Stimulated activated CD4-positive, alpha-beta T cell treated with anti-CD3 and anti-CD28 coated beads, Interleukin-2, amount 100 ng/mL, for 24 hours (primary cell): ENCODE results near the gene SYT12.
"Not testable (repeated sequence)": the region's sequence is repeated elsewhere in the genome, so short reads cannot be mapped to it uniquely, and the experiment has no call there.

Source experiments
- DNase-seq, 2 donors: peaks; one replicate each; pipeline ENCODE4 v3.0.0-alpha.2; 2020

The SYT12 gene, protein sequence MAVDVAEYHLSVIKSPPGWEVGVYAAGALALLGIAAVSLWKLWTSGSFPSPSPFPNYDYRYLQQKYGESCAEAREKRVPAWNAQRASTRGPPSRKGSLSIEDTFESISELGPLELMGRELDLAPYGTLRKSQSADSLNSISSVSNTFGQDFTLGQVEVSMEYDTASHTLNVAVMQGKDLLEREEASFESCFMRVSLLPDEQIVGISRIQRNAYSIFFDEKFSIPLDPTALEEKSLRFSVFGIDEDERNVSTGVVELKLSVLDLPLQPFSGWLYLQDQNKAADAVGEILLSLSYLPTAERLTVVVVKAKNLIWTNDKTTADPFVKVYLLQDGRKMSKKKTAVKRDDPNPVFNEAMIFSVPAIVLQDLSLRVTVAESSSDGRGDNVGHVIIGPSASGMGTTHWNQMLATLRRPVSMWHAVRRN

DNA sequence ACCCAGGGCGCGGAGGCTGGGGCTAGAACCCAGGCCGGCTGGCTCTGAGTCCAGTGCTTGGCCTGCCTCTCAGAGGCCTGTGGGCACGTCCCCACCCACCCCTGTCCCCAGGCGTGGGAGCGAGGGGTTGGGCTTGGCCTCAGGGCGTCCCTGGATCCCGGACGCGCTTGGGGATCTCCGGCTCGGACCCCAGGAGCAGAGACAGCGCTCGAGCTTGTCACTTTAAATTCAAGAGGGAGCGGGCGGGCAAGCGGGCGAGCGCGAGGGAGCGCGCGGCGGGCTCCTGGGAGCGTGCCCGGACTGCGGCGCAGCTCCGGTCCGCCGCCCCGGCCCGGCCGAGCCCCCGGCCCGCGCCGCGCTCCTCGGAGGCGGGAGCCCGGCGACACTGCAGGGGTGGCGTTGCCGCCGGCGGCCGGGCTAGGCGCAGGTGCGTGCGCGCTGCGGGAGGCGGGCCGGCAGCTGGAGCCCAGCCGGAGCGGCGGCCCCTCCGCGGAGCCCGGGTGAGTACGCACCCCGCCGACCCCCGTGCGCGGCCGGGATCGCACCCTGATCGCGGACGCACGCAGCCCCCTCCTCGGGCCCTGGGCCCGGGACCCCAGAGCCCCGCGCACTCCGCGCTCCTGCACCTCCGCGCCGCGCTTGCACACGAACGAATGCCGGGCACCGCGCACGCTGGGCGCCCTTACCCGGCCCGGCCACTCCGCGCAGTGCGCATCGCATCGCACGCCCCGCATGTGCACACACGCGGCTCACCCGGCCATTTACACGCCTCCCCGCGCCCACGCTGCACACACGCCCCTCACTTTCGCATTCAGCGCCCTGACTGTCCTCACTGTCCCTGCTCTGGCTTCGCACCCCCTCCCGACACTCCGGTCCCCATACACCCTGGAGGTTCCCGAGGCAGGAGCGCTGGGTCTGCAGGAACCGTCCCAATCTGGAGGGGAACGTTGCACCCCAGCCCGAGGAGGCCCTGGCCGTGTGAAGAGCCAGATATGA lies at the start of gene SYT12:
SYT12 (plus strand) TSS at position 174 of the 996 bp plus-strand sequence. CDS start 7,011 bp downstream, outside the sequence.
- peak in 1 of 2 donors; percentile 26 for DNase-seq

DNA sequence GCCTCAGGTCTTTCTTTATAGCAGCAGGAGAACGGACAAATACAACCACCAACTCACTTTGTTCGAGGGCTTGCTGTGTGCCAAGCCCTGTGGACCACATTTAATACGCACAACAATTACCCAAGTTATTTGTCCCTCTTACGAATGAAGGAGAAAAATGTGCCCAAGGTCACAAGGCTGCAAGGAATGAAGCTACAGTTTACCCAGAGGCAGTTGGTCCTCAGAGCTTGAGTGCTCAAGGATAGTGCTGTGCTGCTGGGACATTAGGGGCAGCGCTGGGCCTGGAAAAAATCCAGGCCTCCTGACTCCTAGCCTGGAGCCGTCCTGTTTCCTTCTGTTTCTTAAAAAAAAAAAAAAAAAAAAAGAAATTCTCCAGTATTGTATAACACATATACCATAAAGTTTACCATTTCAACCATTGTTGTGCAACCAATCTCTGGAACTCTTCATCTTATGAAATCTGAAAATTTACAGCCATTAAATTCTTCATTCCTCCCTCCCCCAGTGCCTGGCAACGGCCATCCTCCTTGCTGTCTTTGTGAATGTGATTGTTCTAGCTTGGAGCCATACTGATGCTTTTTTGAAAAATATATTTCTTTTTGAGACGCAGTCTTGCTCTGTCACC lies 48.9 kb upstream of the SYT12 start:
- no peak for DNase-seq

DNA sequence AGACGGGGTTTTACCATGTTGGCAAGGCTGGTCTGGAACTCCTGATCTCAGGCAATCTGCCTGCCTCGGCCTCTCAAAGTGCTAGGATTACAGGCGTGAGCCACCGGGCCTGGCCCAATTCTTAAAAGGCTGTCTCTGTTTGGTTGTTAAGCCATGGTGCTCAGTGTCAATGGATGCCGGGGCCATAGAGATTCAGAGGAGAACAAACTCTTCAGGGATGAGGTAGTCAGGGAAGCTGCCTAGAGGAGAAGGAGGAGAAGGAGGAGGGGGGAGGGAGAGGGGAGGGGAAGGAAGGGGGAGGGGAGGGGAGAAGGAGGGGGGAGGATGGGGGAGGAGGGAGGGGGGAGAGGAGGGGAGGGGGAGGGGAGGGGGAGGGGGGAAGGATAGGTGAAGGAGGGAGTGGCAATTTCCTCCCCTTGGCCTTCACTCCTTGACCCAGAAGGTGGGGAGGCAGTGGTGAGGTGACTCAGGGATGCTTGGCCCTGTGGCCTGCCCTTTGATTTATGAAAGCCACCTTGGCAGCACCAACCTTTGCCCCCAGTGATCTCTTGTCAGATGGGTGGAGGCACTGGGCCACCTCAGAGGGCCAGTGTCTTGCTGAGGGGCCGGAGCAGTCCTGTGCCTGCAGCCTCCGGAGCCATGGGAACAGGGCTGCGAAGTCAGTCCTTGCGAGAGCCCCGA lies 48.1 kb upstream of the SYT12 start, which contains the start of gene C11orf86:
C11orf86 (plus strand) TSS at position 581 of the 681 bp plus-strand sequence; CDS start at position 640, 59 bp downstream.
- no peak for DNase-seq

DNA sequence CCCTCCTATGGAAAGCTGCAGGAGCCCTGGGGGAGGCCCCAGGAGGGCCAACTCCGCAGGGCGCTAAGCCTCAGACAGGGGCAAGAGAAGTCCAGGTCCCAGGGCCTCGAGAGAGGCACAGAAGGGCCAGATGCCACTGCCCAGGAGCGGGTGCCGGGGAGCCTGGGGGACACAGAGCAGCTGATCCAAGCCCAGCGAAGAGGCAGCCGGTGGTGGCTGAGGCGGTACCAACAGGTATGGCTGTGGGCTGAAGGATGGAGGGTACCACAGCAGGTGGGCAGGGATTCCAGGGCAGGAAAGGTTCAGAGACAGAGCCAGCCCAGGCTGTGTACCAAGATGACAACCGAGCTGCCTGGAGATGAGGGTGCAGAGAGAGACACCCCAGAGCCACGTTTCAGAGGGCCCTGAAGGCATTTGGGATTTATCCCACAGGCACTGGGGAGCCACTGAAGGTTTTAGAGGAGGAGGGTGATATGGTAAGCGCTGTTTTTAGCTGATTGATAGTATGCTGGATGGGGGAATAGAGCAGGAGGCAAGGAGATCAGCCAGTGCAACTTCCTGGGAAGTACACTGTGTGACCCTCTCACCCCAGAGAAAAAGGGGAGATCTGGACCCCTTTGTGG lies 47.4 kb upstream of the SYT12 start:
- no peak for DNase-seq

DNA sequence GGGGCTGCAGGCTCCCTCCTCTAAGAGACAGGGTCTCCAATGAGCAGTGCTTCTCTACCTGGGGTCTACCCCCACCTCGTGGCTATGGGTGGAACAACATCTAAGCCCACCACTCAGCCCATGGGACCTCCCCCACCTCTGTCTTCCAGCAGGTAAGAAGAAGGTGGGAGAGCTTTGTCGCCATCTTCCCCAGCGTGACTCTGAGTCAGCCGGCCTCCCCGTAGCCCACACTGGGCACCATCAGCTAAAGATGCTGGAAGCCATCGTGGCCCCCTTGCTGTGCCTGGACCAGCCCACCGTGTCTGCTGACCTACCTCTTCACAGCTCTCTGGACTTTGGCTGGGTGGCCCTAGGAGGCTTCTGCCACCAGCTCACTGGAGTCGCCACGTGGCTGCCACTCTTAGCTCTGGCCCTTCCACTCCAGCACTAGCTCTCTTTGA lies 46.9 kb upstream of the SYT12 start:
- DNase-seq = peak; percentile 30 to 47

DNA sequence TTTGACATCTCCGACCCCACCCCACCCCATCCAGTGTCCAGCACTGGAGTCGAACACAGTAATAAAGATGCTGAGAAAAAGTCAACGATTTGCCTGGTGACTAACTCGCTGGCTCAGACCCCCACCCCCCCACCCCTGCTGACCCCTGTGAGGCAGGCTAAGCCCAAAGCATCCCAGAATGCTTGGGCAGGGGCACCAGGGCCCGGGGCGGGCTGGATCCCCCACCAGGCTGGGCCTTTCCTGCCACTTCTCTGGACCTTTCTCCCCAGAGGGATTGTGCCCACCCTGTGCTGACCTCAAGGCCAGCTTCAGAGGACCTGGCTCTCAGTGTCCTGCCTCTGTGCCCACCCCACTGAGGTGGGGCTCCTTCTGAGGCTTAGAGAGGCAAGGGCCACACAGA lies 46.0 kb upstream of the SYT12 start:
- DNase-seq = no peak

DNA sequence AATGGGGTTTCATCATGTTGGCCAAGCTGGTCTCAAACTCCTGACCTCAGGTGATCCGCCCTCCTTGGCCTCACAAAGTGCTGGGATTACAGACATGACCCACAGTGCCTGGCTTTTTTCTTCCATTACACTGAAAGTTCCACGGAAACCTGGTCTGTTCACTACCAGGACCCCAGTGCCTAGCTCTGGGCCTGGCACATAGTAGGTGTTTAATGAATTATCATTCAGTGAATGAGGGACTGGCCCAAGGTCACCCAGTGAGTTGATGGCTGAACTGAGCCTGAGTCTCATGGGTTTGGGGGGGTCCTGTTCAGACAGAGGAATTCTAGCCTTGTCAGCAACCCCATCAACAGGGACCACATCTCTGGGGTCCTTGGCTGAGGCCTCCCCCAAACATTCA lies 44.7 kb upstream of the SYT12 start:
- DNase-seq = no peak

DNA sequence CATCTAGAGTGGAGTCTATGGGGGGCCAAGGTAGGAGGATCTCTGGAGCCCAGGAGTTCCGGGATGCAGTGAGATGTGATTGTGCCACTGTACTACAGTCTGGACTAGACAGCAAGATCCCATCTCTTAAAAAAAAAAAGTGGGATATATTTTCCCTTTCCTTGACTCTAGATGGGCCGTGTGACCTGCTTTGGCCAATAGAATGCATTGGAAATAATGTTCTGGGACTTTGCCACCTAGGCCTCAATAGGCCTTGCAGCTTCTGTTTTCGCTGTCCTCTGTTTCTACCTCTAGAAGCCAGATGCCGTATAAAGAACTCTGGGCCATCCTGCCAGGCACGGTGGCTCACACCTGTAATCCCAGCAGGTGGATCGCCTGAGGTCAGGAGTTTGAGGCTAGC lies 44.2 kb upstream of the SYT12 start:
- no peak for DNase-seq

DNA sequence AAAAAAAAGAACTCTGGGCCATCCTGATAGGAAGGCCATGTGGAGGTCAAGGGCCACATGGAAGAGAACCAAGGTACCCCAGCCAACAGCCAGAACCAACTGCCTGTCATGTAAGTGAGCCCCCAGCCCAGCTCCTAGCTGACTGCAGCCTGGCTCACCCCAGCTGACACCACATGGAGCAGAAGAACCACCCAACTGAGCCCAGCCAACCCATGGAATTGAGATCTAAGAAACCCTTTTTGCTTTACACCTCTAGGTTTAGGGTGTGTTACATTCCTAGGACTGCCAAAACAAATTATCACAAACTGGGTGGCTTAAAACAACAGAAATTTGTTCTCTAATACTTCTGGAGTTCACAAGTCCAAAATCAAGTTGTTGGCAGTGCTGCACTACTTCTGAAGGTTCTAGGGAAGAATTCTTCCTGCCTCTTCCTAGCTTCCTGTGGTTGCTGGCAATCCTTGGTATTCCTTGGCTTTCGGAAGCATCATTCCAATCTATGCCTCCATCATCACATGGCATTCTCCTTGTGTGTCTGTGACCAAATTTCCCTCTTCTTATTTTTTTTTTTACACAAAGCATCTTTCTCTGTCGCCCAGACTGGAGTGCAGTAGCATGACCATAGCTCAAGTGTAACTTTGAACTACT lies 43.5 kb upstream of the SYT12 start:
- no peak for DNase-seq

DNA sequence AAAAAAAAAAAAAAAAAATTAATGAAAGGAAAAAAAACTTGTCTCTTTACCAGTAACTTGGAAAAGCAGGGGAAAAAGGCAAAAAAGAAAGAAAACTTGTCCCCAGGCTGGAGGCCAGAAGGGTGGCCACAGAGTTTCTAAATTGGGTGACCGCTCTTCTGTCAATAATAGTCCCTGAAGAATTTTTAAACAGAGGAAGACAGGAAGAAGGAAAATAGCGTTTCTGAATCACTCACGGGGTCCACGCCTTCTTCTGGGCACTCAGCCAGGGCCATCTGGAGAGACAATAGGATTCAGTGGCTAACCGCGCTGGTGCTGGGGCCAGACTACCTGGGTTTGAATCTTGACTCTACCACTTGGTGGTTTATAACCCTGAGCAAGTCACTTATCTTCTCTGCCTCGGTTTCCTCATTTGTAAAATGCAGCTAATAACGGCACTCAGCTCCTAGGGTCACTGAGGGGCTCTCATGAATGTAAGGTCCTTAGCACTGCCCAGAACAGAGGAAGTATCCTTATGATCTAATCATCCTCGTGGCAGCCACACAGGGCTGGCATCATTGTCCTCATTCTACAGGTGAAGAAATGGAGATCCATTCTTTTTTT lies 40.9 kb upstream of the SYT12 start:
- peak in 1 of 2 donors; percentile 49 for DNase-seq

DNA sequence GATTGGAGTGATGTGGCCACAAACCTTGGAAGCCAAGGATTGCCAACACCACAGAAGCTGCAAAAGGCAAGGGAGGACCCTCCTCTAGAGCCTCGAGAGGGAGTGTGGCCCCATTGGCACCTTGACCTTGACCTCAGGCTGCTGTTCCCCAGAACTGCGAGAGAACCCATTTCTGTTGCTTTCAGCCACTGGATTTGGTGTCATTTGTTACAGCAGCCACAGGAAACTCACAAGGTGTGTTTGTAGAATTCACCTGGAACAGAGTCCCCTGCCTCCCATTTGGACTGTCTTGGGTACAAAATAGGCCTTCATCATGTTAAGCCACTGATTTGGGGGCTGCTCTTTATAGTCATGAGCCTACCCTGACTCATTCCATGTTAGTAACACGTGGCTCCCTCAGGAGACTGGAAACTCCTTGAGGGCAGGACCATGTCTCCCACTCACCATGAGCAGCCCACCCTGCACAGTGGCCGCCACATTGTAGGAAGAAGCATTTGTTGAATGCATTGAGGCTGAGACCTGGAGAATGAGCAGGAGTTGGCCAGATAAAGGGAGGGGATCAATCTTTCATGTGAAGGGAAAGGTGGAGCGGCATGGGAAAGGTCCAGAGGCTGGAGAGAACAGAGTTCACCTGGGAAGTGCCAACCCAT lies 39.5 kb upstream of the SYT12 start:
- DNase-seq = no peak

DNA sequence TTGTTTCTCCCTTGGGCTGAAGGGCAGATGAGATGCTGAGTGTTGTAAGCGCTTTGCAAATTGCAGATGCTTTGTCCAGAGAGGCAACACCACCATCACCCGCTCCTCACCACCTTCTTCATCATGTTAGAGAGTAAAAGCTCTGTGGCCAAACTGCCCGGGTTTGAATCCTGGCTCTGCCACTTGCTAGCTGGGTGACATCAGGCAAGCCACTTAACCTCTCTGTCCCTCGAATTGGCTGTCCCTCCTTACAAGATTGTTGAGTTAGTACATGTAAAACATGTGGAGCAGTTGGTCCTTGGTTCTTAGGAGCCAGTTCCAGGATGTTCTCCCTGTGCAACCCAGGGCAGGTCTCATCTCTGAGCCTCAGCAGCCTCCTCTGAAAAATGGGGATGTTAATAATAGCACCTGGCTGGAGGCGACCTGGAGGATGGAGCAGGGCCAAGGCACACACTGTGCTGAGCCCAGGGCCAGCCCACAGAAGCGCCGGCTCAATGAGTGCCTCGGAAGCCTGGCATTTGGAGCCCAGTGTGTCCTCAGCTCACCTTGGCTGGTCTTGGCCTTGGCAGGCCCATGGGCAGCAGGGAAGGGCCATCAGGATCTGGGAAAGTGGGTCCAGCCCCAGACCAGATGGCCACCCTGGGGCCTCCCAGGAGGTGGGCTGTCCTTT lies 37.3 kb upstream of the SYT12 start:
- no peak for DNase-seq

DNA sequence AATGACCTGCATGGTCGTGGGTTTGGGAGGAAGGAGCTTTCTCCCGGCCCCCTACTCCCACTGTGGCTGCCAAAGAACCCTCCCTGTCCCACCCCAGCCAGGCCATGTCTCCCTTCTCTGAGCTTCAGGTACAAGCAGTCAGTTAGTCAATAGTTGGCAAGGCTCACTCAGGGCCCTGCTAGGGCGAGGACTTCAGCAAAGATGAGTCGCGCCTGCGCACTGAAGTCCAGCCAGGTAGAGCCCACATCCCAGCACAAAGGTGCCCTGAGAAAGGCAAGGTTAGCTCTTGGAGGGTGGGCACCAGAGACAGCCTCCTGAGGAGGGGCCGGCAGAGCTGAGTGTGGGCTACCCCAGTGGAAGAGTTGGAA lies 36.8 kb upstream of the SYT12 start:
- no peak for DNase-seq

DNA sequence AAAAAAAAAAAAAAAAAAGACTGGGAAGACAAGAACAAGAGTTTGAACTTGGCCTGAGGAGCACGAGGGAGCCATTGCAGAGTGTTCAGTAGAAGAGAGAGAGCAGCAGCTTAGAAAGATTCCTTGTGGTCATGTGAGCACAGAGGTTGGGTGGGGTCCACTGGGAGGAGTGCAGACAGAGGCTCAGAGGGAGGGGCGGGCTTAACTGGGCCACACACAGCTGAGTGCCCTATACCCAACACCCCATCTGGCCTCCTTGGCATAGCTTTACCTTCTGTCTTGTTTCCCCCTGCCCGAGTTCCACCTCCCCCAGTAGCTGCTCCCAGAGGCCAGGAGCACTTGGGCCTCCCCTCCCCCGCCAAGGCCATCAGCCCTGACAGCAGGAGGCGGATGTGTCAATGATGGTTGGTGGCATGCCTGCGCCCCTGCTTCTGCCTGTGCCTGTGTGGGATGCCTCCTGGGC lies 35.7 kb upstream of the SYT12 start:
- DNase-seq = no peak

DNA sequence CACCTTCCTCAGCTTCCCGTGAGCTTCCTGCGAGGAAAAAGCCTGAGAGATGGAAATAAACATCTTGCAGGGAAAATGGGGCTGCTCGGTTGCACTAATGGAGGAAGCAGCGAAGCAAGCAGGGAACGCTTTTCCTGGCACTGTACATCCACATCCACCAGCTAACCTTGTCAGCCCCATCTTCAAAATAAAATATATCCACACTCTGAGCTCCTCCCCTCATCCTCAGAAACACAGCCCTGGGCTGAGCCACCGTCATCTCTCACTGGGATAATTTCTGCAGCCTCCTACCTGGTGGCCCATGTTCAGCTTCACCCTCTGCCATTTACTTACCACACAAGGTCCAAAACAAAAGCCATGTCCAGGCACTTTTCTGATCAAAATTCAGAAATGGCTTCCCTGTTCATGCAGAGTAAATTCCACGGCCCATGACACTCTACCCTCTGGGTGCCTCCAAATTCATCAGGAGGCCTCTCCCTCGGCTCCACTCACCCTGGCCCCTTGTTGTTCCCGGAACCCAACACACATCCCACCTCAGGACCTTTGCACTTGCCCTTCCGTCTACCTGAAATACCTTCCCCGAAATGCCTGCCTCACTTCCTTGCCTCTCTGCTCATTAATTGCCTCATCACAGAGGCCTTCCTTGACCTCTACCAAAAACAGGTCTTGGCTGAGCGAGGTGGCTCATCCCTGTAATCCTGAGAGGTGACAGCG lies 34.9 kb upstream of the SYT12 start:
- no peak for DNase-seq

DNA sequence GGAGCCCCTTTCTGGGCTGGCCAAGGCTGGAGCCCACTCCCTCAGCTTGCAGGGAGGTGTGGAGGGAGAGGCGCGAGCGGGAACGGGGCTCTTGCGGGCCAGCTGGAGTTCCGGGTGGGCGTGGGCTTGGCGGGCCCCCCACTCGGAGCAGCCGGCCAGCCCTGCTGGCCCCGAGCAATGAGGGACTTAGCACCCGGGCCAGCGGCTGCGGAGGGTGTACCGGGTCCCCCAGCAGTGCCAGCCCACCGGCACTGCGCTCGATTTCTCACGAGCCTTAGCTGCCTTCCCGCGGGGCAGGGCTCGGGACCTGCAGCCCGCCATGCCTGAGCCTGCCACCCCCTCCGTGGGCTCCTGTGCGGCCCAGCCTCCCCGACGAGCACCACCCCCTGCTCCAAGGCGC lies 34.2 kb upstream of the SYT12 start:
- not testable (repeated sequence) for DNase-seq

DNA sequence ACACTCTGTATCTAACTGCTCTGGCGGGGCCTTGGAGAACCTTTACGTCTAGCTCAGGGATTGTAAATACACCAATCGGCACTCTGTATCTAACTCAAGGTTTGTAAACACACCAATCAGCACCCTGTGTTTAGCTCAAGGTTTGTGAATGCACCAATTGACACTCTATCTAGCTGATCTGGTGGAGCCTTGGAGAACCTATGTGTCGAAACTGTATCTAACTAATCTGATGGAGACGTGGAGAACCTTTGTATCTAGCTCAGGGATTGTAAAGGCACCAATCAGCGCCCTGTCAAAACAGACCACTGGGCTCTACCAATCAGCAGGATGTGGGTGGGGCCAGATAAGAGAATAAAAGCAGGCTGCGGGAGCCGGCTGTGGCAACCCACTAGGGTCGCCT lies 33.6 kb upstream of the SYT12 start:
- DNase-seq = not testable (repeated sequence)

DNA sequence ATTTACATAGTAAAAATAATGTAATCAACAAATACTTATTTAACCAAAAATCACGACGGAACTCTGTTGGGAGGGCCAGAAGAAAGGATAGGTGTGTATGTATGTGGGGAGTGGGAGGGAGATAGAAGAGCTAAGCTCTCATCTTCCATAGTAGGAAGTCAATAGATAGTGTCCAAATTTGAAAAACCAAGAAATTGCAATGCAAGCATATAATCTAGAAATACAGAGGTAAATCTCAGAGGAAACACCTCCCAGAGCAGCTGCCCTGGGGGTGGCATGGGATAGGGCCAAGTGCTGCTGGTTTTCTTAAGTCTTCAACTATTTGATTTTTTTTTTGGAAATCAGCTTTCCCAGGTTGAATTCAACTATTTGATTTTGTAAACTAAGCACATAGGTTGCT lies 30.9 kb upstream of the SYT12 start:
- DNase-seq = no peak
